Panc1 (cell line): ENCODE data around the gene NXF1. TPM values are rescaled to one million over a fixed set of nuclear protein-coding genes. Genes with fewer than 3 reads are reported as not detected.
A peak's percentile ranks its signal among the peaks of the same experiment; 100 is the strongest.

Experiments
- ATAC-seq: fragments of 200-7000 bp; cut with Tn5 transposase; 2 replicates; pipeline ENCODE4 v1.9.1; 2020; ENCODE audit warnings: mild to moderate bottlenecking, moderate library complexity
- BruUV-seq: library from RNA; stranded (reverse); fragments of 400-500 nt; replicated peaks from 2 replicates; lab custom pipeline; 2021; lab: Mats Ljungman, UMichigan
- CTCF ChIA-PET: fragments of 300-600 bp; sonication (Branson Sonifier 250); formaldehyde crosslinking; loops from one replicate; lab custom pipeline; 2022; ENCODE audit warnings: antibody characterized with exemption; lab: Charles Lee
- POLR2A ChIA-PET: fragments of 300-600 bp; sonication (Branson Sonifier 250); formaldehyde crosslinking; loops from one replicate; lab custom pipeline; 2022; ENCODE audit warnings: antibody characterized with exemption; lab: Charles Lee
- DNase-seq: peaks from one replicate; pipeline ENCODE4 v3.0.0-alpha.2; 2010; ENCODE audit warnings: low read depth, low spot score
- H3K27ac ChIP-seq: 2 replicates; pipeline ENCODE4 v1.5.1; 2011; ENCODE audit warnings: mild to moderate bottlenecking, low read length, inconsistent platforms
- H3K27me3 ChIP-seq: fragments of 200-500 bp; sonication (Bioruptor generic); 2 replicates; pipeline ENCODE4 v1.6.0; 2014; ENCODE audit warnings: low read length, inconsistent platforms; ENCODE audit not compliant: control insufficient read depth, insufficient read depth
- H3K36me3 ChIP-seq: fragments of 200-500 bp; sonication (Bioruptor generic); 2 replicates; pipeline ENCODE4 v1.5.1; 2014; ENCODE audit warnings: inconsistent platforms, mild to moderate bottlenecking, low read length, moderate library complexity; ENCODE audit not compliant: control insufficient read depth, insufficient read depth
- H3K4me1 ChIP-seq: 2 replicates; pipeline ENCODE4 v1.5.1; 2011; ENCODE audit warnings: inconsistent platforms, mild to moderate bottlenecking, low read length, moderate library complexity; ENCODE audit not compliant: control insufficient read depth, insufficient read depth
- H3K4me3 ChIP-seq, 2 experiments: 2 replicates each; pipeline ENCODE4 v1.5.1; 2011 to 2012; ENCODE audit warnings: low read depth in 2 of 2, low read length in 2 of 2, mild to moderate bottlenecking in 2 of 2, inconsistent platforms in 1 of 2, moderate library complexity in 1 of 2
- H3K9me3 ChIP-seq: fragments of 200-500 bp; sonication (Bioruptor generic); 2 replicates; pipeline ENCODE4 v1.5.1; 2014; ENCODE audit warnings: low read depth, mild to moderate bottlenecking, inconsistent platforms, low read length, moderate library complexity; ENCODE audit not compliant: control insufficient read depth, insufficient read depth
- POLR2AphosphoS5 ChIP-seq: IDR thresholded peaks from 2 replicates; pipeline ENCODE4 v1.6.1; 2012; ENCODE audit warnings: mild to moderate bottlenecking, low read depth, low read length, moderate library complexity
- SIN3A ChIP-seq: IDR thresholded peaks from 2 replicates; pipeline ENCODE4 v1.6.1; 2012; ENCODE audit warnings: low read depth, mild to moderate bottlenecking, low read length, moderate library complexity, borderline replicate concordance; ENCODE audit not compliant: insufficient read depth
- TCF7L2 ChIP-seq: IDR thresholded peaks from 2 replicates; pipeline ENCODE4 v1.6.1; 2011; ENCODE audit warnings: mild to moderate bottlenecking, low read depth, low read length, inconsistent platforms
- in situ Hi-C: cut with HindIII; loops from 2 replicates; pipeline ENCODE4 v1.10.0; 2016; ENCODE audit warnings: low sequenced_read_pairs, low pct_unique_long_range_greater_than_20kb
- intact Hi-C: fragments of 100-400 bp; cut with micrococcal nuclease; formaldehyde crosslinking; loops from one replicate; pipeline ENCODE4 v1.10.0; 2022; ENCODE audit not compliant: unreplicated experiment
- total RNA-seq: library from RNA; stranded (reverse); gene quantifications from one replicate; pipeline ENCODE4 v1.2.1, GENCODE V29; 2021; ENCODE audit not compliant: unreplicated experiment
- TF ChIP-seq, protein P1 (sequence below): fragments of 450-650 bp; IDR thresholded peaks from 2 replicates; pipeline ENCODE4 v1.5.1; 2017; ENCODE audit warnings: mild to moderate bottlenecking
- TF ChIP-seq, protein P2 (sequence below), 2 experiments: IDR thresholded peaks; 2 replicates each; pipeline ENCODE4 v1.6.1; 2011 to 2012; ENCODE audit warnings: low read depth in 2 of 2, control low read depth in 1 of 2, low read length in 1 of 2, mild to moderate bottlenecking in 1 of 2, moderate library complexity in 1 of 2; ENCODE audit not compliant: insufficient read depth in 1 of 2

The NXF1 gene
- total RNA-seq, 1 experiment from 2014 or later = 56.7 TPM

GRCh38 chr11:62753736-62754603, 51.3 kb downstream of the NXF1 start, which contains the start of gene ZBTB3:
Gene ZBTB3, minus strand, starts transcription at chr11:62754160. Its CDS starts 496 bp downstream, at chr11:62753664.
- intact Hi-C loops (loop anchor here (5.0 kb wide), 1 partner anchor 418 kb away; no protein-coding TSS in a partner anchor), in situ Hi-C loops (no loop called here)
- Histone ChIP-seq H3K36me3 (no peaks in the 10 kb centered on the region), H3K27ac (peak within 1 kb of the TSS; percentile 98), H3K27me3 (no peaks in the 10 kb centered on the region), H3K4me3 (peak within 1 kb of the TSS; percentile 76 to 87), H3K9me3 (no peaks in the 10 kb centered on the region), H3K4me1 (peaks cover 8% of the 10 kb centered on the region; the same call in 1 of the 2 replicates)
- no TSS peak for BruUV-seq
- ATAC-seq (peak; percentile 98), DNase-seq (peak; percentile 99)
- POLR2A ChIA-PET = interaction anchor here (0.6 to 1.6 kb wide), 13 partner anchors 10 to 618 kb away, joined by 3 to 16 read pairs (median 4); partner anchors contain the start of genes HNRNPUL2 and TUT1
- CTCF ChIA-PET = interaction anchor here (0.5 to 1.2 kb wide), 6 partner anchors 16 to 106 kb away, joined by 3 to 8 read pairs (median 5); partner anchors contain the start of genes LBHD1 and TAF6L
- TF ChIP-seq SIN3A (no peak; the same call in 1 of the 2 replicates), TCF7L2 (no peak), POLR2AphosphoS5 (peak; percentile 92)
- TF ChIP-seq, protein P1, sequence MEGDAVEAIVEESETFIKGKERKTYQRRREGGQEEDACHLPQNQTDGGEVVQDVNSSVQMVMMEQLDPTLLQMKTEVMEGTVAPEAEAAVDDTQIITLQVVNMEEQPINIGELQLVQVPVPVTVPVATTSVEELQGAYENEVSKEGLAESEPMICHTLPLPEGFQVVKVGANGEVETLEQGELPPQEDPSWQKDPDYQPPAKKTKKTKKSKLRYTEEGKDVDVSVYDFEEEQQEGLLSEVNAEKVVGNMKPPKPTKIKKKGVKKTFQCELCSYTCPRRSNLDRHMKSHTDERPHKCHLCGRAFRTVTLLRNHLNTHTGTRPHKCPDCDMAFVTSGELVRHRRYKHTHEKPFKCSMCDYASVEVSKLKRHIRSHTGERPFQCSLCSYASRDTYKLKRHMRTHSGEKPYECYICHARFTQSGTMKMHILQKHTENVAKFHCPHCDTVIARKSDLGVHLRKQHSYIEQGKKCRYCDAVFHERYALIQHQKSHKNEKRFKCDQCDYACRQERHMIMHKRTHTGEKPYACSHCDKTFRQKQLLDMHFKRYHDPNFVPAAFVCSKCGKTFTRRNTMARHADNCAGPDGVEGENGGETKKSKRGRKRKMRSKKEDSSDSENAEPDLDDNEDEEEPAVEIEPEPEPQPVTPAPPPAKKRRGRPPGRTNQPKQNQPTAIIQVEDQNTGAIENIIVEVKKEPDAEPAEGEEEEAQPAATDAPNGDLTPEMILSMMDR = no peak
- TF ChIP-seq, protein P2, sequence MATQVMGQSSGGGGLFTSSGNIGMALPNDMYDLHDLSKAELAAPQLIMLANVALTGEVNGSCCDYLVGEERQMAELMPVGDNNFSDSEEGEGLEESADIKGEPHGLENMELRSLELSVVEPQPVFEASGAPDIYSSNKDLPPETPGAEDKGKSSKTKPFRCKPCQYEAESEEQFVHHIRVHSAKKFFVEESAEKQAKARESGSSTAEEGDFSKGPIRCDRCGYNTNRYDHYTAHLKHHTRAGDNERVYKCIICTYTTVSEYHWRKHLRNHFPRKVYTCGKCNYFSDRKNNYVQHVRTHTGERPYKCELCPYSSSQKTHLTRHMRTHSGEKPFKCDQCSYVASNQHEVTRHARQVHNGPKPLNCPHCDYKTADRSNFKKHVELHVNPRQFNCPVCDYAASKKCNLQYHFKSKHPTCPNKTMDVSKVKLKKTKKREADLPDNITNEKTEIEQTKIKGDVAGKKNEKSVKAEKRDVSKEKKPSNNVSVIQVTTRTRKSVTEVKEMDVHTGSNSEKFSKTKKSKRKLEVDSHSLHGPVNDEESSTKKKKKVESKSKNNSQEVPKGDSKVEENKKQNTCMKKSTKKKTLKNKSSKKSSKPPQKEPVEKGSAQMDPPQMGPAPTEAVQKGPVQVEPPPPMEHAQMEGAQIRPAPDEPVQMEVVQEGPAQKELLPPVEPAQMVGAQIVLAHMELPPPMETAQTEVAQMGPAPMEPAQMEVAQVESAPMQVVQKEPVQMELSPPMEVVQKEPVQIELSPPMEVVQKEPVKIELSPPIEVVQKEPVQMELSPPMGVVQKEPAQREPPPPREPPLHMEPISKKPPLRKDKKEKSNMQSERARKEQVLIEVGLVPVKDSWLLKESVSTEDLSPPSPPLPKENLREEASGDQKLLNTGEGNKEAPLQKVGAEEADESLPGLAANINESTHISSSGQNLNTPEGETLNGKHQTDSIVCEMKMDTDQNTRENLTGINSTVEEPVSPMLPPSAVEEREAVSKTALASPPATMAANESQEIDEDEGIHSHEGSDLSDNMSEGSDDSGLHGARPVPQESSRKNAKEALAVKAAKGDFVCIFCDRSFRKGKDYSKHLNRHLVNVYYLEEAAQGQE (IDR thresholded peaks at IDR 0.05; ENCODE audit: insufficient read depth in 1 of 2, low read depth in 2 of 2, low read length in 1 of 2) = no peak; a peak in 1 of 4 replicates

DNA sequence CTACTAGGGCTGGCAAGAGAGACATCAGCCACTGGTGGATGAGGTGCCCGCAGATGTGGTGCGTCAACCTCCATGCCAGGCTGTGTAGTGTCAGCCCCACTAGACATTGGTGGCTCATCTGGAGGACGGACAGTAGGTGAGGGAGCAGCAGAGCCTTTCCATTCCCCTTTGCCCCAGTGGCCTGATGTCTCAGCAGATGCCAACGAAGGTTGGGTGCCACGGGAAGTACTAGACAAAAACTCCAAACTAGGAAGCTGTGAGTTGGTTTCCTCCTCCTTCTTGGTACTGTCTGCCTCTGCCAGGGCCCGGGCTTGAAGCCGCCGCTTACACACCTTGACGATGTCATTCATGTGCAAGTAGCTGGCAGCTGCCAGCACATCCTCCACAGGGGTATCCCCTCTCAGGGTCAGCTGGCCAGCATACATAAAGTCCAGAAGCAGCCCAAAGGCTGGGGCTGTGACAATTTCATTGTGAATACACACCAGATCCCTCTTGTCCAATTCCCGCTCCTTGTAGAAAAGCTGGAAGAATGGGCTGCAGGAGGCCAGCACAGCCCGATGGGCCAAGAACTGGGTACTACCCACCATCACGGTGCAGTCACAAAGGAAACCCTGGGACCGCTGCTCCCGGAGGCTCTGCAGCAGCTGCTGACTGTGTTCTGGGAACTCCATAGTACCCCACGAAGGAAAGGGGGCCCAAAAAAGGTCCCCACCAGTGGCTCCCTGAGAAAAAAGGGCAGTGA, 52.1 kb downstream of the NXF1 start:
- ATAC-seq = peak; percentile 3
- intact Hi-C loops = loop anchor here (5.0 kb wide), 1 partner anchor 419 kb away; no protein-coding TSS in a partner anchor
- in situ Hi-C loops = no loop called here

More for the DNA sequence above, 52.1 kb downstream of the NXF1 start:
- Histone ChIP-seq H3K4me1 (peaks cover 8% of the 10 kb centered on the region), H3K9me3 (no peaks in the 10 kb centered on the region), H3K36me3 (no peaks in the 10 kb centered on the region), H3K4me3 (peak overlapping the region; percentile 76 to 87), H3K27me3 (no peaks in the 10 kb centered on the region), H3K27ac (peak overlapping the region; percentile 98)
- TSS peak; percentile 92 for BruUV-seq
- ChIA-PET CTCF (interaction anchor here (0.6 to 1.2 kb wide), 4 partner anchors 18 to 105 kb away, joined by 3 to 8 read pairs (median 4); partner anchors contain the start of genes LBHD1 and TAF6L), POLR2A (interaction anchor here (0.6 to 1.6 kb wide), 10 partner anchors 9 to 162 kb away, joined by 3 to 16 read pairs (median 6); partner anchors contain the start of genes HNRNPUL2 and TUT1)
- TF ChIP-seq TCF7L2 (no peak), POLR2AphosphoS5 (no peak), SIN3A (no peak)
- TF ChIP-seq, protein P1 = no peak
- TF ChIP-seq, protein P2 (IDR thresholded peaks at IDR 0.05; ENCODE audit: insufficient read depth in 1 of 2, low read depth in 2 of 2, low read length in 1 of 2) = no peak
- DNase-seq = no peak
